Endothelial cell of umbilical vein (primary cell): ENCODE results near the gene MEGF11. TPM values are rescaled to one million over a fixed set of nuclear protein-coding genes. Genes with fewer than 3 reads are reported as not detected.

Source experiments
- BruUV-seq: library from RNA; stranded (reverse); fragments of 400-500 nt; replicated peaks from 2 replicates; lab custom pipeline; 2021; lab: Mats Ljungman, UMichigan
- CTCF ChIA-PET: fragments of 300-600, 350-600 bp; sonication (Branson Sonifier 250); formaldehyde crosslinking; loops from one replicate; lab custom pipeline; 2021; ENCODE audit warnings: antibody characterized with exemption, inconsistent platforms; lab: Charles Lee
- POLR2A ChIA-PET: fragments of 300-600, 350-600 bp; sonication (Branson Sonifier 250); formaldehyde crosslinking; loops from one replicate; lab custom pipeline; 2021; ENCODE audit warnings: antibody characterized with exemption, inconsistent platforms; lab: Charles Lee
- DNase-seq: peaks from one replicate; pipeline ENCODE4 v3.0.0-alpha.2; 2011; ENCODE audit warnings: low read depth, low spot score
- FAIRE-seq: peaks from 2 replicates; lab custom pipeline; 2011; peaks lifted over from hg19 to GRCh38; lab: Jason Lieb, UNC
- H2AFZ ChIP-seq: 2 replicates; pipeline ENCODE4 v1.6.0; 2012; ENCODE audit warnings: low read depth, low read length, control low read depth, inconsistent platforms
- H3K27ac ChIP-seq: 2 replicates; pipeline ENCODE4 v1.5.1; 2011; ENCODE audit warnings: low read depth, mild to moderate bottlenecking, control low read depth, low read length, moderate library complexity; ENCODE audit not compliant: insufficient read depth
- H3K27me3 ChIP-seq, 2 experiments: 2 replicates each; pipeline versions ENCODE4 v1.6.0 to v1.6.1; 2011; ENCODE audit warnings: low read length in 2 of 2, mixed read lengths in 1 of 2; ENCODE audit not compliant: control insufficient read depth in 2 of 2, insufficient read depth in 2 of 2
- H3K36me3 ChIP-seq, 2 experiments: 2 replicates in 1 of 2; 3 replicates in 1 of 2; pipeline ENCODE4 v1.5.1; 2011; ENCODE audit warnings: low read length in 2 of 2, mild to moderate bottlenecking in 1 of 2, moderate library complexity in 1 of 2; ENCODE audit not compliant: control insufficient read depth in 2 of 2, insufficient read depth in 2 of 2; ENCODE audit errors: extremely low read depth in 1 of 2
- H3K4me1 ChIP-seq: 3 replicates; pipeline ENCODE4 v1.5.1; 2011; ENCODE audit warnings: mild to moderate bottlenecking, low read length; ENCODE audit not compliant: control insufficient read depth, insufficient read depth; ENCODE audit errors: extremely low read depth
- H3K4me2 ChIP-seq: 2 replicates; pipeline ENCODE4 v1.6.1; 2011; ENCODE audit warnings: low read length, control low read depth, mixed read lengths; ENCODE audit not compliant: insufficient read depth
- H3K4me3 ChIP-seq, 3 experiments: fragments of 200-600 bp in 1 of 3; sonication (generic), shearing (Covaris generic) in 1 of 3; replicated peaks in 1 of 3; 2 replicates each; pipeline ENCODE4 v1.5.1; 2011 to 2016; ENCODE audit warnings: control low read depth in 3 of 3, low read length in 3 of 3, mild to moderate bottlenecking in 2 of 3, inconsistent platforms in 1 of 3, low read depth in 1 of 3, moderate library complexity in 1 of 3; ENCODE audit not compliant: insufficient read depth in 1 of 3
- H3K79me2 ChIP-seq: 2 replicates; pipeline ENCODE4 v1.6.0; 2012; ENCODE audit warnings: low read length, inconsistent platforms; ENCODE audit not compliant: control insufficient read depth, insufficient read depth
- H3K9ac ChIP-seq: replicated peaks from 2 replicates; pipeline ENCODE3; 2011; ENCODE audit warnings: low read length, control low read depth; ENCODE audit not compliant: insufficient read depth; ENCODE audit errors: extremely low read depth
- H3K9me1 ChIP-seq: replicated peaks from 3 replicates; pipeline ENCODE4 v1.6.0; 2011; ENCODE audit warnings: mild to moderate bottlenecking, low read length; ENCODE audit not compliant: control insufficient read depth, insufficient read depth; ENCODE audit errors: extremely low read depth
- H3K9me3 ChIP-seq: replicated peaks from 2 replicates; pipeline ENCODE4 v1.5.1; 2012; ENCODE audit warnings: low read length, inconsistent platforms; ENCODE audit not compliant: control insufficient read depth, insufficient read depth
- H4K20me1 ChIP-seq: replicated peaks from 2 replicates; pipeline ENCODE3; 2011; ENCODE audit warnings: mild to moderate bottlenecking, low read length; ENCODE audit not compliant: control insufficient read depth, insufficient read depth; ENCODE audit errors: extremely low read depth
- EZH2 ChIP-seq: IDR thresholded peaks from 2 replicates; pipeline ENCODE4 v1.6.1; 2012; ENCODE audit warnings: borderline replicate concordance, low read depth, mild to moderate bottlenecking, moderate library complexity, low read length, inconsistent platforms; ENCODE audit not compliant: severe bottlenecking
- FOS ChIP-seq: IDR thresholded peaks from 2 replicates; pipeline ENCODE4 v1.6.1; 2011; ENCODE audit warnings: mild to moderate bottlenecking, low read length, moderate library complexity, borderline replicate concordance; ENCODE audit not compliant: insufficient read depth
- GATA2 ChIP-seq: IDR thresholded peaks from 2 replicates; pipeline ENCODE4 v1.7.0; 2011; ENCODE audit warnings: low read depth, mild to moderate bottlenecking, moderate library complexity, mixed read lengths, low read length; ENCODE audit not compliant: insufficient read length, insufficient read depth
- JUN ChIP-seq: IDR thresholded peaks from 2 replicates; pipeline ENCODE4 v1.6.1; 2011; ENCODE audit warnings: borderline replicate concordance, low read depth; ENCODE audit not compliant: insufficient read length, insufficient read depth
- MYC ChIP-seq: IDR thresholded peaks from one replicate; pipeline ENCODE4 v1.6.1; 2011; ENCODE audit warnings: mild to moderate bottlenecking, low read depth, low read length
- POLR2A ChIP-seq: IDR thresholded peaks from 2 replicates; pipeline ENCODE4 v1.6.1; 2012; ENCODE audit warnings: low read depth, mild to moderate bottlenecking, control low read depth, low read length
- POLR2AphosphoS5 ChIP-seq: IDR thresholded peaks from 2 replicates; pipeline ENCODE4 v1.6.1; 2012; ENCODE audit warnings: low read depth, mild to moderate bottlenecking, control low read depth, low read length, moderate library complexity; ENCODE audit not compliant: insufficient read depth
- dilution Hi-C: fragments of 300-500 bp; cut with MboI; formaldehyde crosslinking; loops from one replicate; pipeline ENCODE4 v1.15.0; 2019; ENCODE audit warnings: low sequenced_read_pairs; ENCODE audit not compliant: extremely low pct_ligation_motif_present
- intact Hi-C: fragments of 100-400 bp; cut with micrococcal nuclease; formaldehyde crosslinking; loops from one replicate; pipeline ENCODE4 v1.10.0; 2022
- polyA plus RNA-seq, 4 experiments: library from polyadenylated mRNA; depleted of rRNA in 3 of 4; stranded (reverse) in 3 of 4; unstranded in 1 of 4; fragments of >200 nt; gene quantifications; 2 replicates each; pipeline versions ENCODE4 v1.2.1 to v1.2.3, GENCODE V29; 2011 to 2012; ENCODE audit warnings: missing spikeins in 1 of 4
- total RNA-seq: library from RNA; stranded (reverse); gene quantifications from 2 replicates; pipeline ENCODE4 v1.2.3, GENCODE V29; 2021
- TF ChIP-seq, protein P1 (sequence below): IDR thresholded peaks from 2 replicates; pipeline ENCODE4 v1.6.1; 2011; ENCODE audit not compliant: insufficient read depth, insufficient read length
- TF ChIP-seq, protein P2 (sequence below), 2 donors: IDR thresholded peaks; 1 replicate in 1 of 2; 2 replicates in 1 of 2; pipeline ENCODE4 v1.5.1; 2011; ENCODE audit warnings: low read length in 2 of 2, mild to moderate bottlenecking in 2 of 2, moderate library complexity in 2 of 2, control low read depth in 1 of 2, inconsistent platforms in 1 of 2, low read depth in 1 of 2; ENCODE audit not compliant: insufficient read depth in 1 of 2; ENCODE audit errors: extremely low read depth in 1 of 2

Gene MEGF11
- total and polyA plus RNA-seq, 2 donors (not counting 3 experiments of a cell fraction or from before 2014, with no cell fraction given): not detected

DNA sequence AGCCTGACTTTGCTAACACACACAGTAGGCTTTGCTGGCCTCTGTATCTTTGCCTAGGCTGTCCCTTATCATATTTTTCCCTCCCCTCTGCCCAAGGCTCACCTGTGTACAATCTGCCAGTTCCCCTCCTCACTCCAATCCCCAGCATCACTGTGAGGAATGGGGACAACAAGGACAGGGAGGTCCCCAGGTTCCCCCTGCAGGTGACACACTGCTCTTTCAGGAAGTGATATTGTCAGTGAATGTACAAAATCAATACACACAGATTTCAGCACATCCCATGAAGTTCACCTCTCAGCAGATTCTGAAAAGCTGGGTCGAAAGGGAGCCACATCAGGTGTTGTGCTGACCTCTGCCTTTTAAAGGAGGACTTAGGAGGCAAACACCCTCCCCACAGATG, 206.8 kb downstream of the MEGF11 start:
- Histone ChIP-seq H3K79me2 (no peaks in the 10 kb centered on the region), H3K27me3 (peaks cover under 1 to 2% of the 10 kb centered on the region in 2 experiments), H3K27ac (no peak overlapping the region), H3K9me1 (no peaks in the 10 kb centered on the region), H3K4me2 (no peak overlapping the region), H3K36me3 (no peaks in the 10 kb centered on the region), H4K20me1 (no peaks in the 10 kb centered on the region), H2AFZ (no peak overlapping the region), H3K9ac (no peak overlapping the region), H3K4me3 (no peak overlapping the region), H3K9me3 (no peaks in the 10 kb centered on the region), H3K4me1 (no peaks in the 10 kb centered on the region)
- TF ChIP-seq POLR2AphosphoS5 (no peak), FOS (no peak), MYC (no peak), POLR2A (no peak), GATA2 (no peak), EZH2 (no peak), JUN (no peak)
- TF ChIP-seq, protein P1, sequence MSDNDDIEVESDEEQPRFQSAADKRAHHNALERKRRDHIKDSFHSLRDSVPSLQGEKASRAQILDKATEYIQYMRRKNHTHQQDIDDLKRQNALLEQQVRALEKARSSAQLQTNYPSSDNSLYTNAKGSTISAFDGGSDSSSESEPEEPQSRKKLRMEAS: no peak
- TF ChIP-seq, protein P2, sequence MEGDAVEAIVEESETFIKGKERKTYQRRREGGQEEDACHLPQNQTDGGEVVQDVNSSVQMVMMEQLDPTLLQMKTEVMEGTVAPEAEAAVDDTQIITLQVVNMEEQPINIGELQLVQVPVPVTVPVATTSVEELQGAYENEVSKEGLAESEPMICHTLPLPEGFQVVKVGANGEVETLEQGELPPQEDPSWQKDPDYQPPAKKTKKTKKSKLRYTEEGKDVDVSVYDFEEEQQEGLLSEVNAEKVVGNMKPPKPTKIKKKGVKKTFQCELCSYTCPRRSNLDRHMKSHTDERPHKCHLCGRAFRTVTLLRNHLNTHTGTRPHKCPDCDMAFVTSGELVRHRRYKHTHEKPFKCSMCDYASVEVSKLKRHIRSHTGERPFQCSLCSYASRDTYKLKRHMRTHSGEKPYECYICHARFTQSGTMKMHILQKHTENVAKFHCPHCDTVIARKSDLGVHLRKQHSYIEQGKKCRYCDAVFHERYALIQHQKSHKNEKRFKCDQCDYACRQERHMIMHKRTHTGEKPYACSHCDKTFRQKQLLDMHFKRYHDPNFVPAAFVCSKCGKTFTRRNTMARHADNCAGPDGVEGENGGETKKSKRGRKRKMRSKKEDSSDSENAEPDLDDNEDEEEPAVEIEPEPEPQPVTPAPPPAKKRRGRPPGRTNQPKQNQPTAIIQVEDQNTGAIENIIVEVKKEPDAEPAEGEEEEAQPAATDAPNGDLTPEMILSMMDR (IDR thresholded peaks at IDR 0.05; ENCODE audit: extremely low read depth in 1 of 2, insufficient read depth in 1 of 2, low read depth in 1 of 2, low read length in 2 of 2): no peak
- dilution Hi-C loops: no loop called here
- POLR2A ChIA-PET: no interaction called here
- CTCF ChIA-PET: no interaction called here
- FAIRE-seq (no peak), DNase-seq (no peak)
- intact Hi-C loops: no loop called here
- no TSS peak for BruUV-seq
